ENCODE results near the gene PITPNC1.

The PITPNC1 gene

DNA sequence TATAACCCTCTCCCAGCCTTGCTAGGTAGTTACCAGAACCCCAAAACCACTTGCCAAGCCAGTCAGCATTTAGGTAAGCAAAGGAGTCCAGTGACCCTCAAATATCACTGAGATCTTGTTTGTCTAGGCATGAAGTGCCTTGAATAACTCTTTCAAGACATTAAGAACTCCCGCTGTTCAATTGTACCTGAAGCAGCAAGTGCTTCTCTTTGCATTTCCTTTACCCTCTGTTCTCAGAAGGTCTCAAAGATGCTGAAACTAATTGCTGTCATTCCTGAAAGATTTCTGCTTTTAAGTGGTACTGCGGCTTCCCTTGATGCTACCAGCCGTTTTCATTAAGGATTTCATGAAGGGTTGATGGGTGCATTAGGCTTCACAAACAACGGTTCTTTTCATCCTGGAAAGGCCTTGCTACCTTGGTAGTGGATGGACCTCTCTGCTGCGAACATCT lies 142.7 kb downstream of the PITPNC1 start:
- no peak for DNase-seq

DNA sequence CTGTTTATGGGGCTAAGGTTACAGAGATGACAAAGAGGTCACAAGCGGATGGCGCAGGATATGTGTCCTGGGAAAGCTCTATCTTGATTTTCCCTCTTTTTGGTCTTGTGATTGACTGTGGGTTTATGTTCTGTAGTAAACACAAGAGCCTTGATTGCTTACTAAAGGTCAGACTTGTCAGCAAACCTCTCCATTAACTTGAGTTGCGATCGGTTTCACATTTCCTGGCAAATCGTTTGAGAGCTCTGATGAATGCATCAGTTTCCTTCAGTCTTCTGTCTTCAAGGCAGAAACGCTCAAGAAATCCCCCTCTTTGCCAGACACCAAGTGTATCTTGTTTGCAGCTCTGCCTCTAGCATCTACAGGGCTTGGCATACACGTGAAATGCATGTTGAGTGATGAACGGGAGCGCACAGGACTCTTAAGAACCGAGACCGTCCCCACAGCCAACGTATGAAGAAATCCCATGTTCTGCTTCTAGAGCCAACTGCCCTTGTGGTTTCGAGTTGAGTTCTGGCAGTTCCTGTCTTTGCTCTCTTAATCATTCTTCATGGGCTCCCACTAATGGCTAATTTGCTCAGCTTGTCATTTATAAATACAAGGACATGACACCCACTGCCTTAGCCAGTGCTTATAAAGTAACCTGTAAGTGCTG lies 143.3 kb downstream of the PITPNC1 start:
- DNase-seq: no peak

DNA sequence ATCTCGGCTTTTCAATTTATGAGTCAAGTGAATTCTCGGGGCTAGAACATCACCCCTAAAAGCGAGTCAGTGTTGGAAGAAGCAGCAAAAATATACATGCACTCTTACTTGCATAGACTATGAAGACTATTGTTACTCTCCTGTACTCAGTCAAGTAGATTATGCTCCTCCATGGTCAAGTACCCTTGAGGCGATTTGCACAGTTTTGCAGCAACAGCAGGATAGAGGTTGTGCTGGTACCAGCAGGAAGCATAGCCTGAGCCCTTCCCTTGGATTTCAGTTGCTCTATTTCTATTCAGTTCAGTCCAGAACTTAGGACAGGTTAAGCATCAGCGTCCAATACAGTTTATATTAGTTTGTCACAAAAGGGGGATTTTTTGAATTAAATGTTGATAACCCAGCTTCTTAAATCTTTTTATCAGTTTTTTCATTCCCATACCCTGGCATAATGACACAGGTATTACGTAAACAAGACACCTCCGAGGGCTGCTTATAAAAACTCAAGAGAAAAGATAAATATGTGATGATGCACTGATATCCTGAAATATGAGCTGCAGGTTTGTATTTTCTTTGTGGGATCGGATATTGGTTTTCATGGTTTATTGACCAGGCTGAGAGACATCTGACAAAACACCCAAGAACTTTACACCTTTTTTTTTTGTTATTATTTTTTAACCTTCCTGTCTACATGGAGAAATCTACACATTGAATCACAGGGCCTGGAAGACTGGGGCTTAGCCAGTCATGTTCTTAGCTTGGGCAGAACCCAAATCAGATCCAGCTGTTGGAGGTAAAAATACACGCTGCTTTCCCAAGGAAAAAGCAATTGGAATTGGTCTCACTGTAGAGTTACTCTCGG lies 144.1 kb downstream of the PITPNC1 start:
- DNase-seq: no peak

GRCh38 chr17:67521775-67522069 lies 144.6 kb downstream of the PITPNC1 start:
- DNase-seq: no peak

DNA sequence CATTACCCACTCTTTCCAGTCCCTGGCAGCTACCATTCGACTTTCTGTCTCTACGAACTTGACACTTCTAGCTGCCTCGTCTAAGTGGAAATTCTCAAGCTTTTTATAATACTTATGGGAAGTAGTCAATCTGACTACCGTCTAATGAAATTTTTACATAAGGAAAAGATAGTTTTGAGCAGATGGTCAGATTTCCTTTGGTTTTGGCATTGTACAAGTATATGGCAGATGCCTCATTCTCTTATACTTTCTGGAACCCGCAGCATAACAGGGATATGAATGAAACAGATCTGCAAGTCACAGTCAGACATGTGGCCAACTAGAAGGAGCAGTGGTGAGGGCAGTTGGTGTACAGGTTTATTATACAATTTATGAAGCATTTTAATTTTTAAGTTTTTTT lies 146.0 kb downstream of the PITPNC1 start:
- DNase-seq: no peak

DNA sequence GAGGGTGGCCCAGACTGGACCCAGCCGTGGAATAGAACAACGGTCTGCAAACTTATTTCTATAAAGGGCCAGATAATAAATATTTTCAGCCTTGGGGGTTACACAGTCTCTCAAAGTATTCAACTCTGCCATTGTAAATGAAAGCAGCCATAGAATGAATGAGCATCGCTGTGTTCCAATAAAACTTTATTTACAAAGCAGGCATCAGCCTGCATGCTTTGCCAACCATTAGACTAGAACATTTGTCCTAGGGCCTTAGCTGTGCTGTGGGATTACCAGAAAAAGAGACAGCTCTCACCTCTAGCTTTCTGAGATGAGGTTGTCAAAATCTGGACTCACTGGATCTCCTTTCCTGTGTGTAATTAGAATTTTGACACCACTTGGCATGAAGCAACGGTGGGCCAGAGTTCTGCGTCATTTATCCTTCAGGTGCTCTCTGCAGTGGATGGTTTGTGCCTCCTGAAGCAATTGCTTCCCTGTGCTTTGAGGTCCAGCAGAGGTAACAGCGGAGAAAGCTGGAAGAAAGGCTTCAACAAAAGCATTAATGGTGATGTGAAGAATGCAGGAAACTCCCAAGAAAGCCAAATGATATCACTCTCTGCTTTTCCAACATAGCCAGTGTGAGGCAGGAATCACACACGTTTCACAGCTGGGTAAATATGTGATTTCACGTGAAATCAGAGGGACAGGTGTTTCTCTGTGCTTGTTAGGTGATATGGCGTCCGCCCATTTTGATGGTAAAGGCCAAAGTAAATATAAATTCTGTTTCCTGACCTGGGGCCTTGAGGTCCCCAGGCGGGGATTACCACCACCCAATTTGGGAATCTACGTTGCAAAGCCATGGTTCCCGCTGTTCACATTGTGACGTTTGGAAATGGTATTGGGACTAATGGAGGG lies 148.4 kb downstream of the PITPNC1 start:
- DNase-seq: no peak

GRCh38 chr17:67526700-67527099 lies 149.6 kb downstream of the PITPNC1 start:
- DNase-seq: no peak

- DNase-seq: peak; percentile 89
These were observed 151.8 kb downstream of the PITPNC1 start for GRCh38 chr17:67528751-67529436.

GRCh38 chr17:67531291-67531690 lies 154.2 kb downstream of the PITPNC1 start:
- peak; percentile 58 for DNase-seq

- no peak for DNase-seq
These were observed 155.3 kb downstream of the PITPNC1 start for GRCh38 chr17:67532326-67532871.

DNA sequence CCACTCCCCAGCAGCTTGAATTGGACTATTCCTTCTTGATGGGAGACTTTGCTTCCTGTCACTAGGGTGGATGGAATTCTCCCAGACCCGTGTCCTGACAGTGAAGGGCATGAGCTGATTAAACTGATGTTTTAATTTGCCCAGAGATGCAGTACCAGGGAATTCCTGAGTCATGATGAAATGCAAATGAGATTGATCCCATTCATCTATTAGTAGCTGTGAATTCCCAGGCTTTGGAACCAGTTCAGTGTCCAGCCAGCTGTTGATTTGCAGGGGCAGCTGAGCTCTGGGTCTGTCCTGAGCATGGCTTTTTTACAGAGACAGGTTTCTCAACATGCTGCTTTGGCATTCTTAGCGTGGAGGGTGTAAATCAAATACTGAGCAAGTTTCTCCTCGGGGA lies 157.9 kb downstream of the PITPNC1 start:
- DNase-seq: no peak

GRCh38 chr17:67542219-67543114 lies 165.4 kb downstream of the PITPNC1 start:
- no peak for DNase-seq

- DNase-seq: no peak
These were observed 167.4 kb downstream of the PITPNC1 start for GRCh38 chr17:67544364-67544955.

GRCh38 chr17:67546578-67547527 lies 169.8 kb downstream of the PITPNC1 start:
- DNase-seq: peak; percentile 67

GRCh38 chr17:67548693-67549092 lies 171.6 kb downstream of the PITPNC1 start:
- DNase-seq: no peak

GRCh38 chr17:67549820-67550219 lies 172.7 kb downstream of the PITPNC1 start:
- DNase-seq: no peak

- no peak for DNase-seq
These were observed 177.6 kb downstream of the PITPNC1 start for GRCh38 chr17:67554634-67555033.

DNA sequence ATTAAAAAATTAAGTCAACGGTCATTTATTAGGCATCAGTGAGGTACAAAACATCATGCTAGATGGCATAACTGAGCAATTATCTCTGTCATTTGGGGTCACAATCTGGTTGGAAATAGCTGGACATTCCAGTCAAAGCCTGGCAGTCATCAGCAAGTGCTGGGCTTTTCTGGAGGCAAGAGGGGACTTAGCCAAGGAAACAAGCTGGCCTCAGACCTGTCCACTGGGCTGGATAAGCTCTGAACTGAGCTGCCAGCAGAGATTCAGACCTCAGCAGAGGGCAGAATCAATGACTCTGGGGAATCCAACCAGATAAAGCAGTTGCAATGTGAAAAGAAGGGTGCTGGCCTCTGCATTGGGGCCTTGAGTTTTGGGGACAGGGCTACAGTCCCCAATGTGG lies 178.8 kb downstream of the PITPNC1 start:
- no peak for DNase-seq

DNA sequence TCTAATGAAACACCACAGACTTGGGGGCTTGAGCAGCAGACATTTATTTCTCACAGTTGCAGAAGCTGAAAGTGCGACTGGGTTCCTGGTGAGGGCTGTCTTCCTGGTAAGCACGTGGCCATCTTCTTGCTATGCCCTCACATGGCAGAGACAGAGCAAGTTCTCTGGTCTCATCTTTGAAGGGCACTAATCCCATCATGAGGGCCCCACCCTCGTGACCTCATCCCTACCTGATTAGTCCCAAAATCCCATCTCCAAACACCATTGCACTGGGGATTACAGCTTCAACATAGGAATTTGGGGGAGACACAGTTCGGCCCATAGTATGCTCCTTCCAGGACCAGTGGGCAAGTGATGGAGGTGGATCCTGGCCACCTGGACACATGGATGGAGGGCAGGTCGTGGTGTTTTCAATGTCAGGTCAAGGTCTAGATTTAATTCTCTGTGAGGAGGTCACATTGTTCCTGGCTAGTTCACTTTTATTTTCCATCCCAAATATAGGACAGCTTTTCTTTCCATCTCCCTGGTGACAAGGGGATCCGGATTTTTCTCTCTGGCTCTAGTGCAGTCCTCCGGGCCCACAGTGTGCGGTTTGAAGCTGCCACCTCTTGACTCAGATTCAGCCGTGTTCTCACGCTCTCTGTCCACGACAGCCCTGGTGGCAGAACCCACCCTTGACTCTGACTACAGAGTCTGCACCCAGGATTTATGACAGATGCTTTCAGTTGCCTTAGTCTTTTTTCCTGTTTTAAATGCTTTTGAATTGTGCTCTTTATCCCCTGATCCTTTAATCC lies 180.2 kb downstream of the PITPNC1 start:
- DNase-seq: no peak

Data from right hindlimb (tissue), 1 donor.